Upper lobe of left lung (tissue), 6 donors: ENCODE data around the gene SMPX. TPM values are rescaled to one million over a fixed set of nuclear protein-coding genes. Genes with fewer than 3 reads are reported as not detected.

Source experiments
- ATAC-seq, 2 donors: fragments of 200-7000 bp; cut with Tn5 transposase; one replicate each; pipeline ENCODE4 v1.9.1; 2022; ENCODE audit warnings: mild to moderate bottlenecking in 2 of 2, moderate library complexity in 2 of 2; ENCODE audit not compliant: low FRiP score in 2 of 2
- DNase-seq, 2 donors: peaks; one replicate each; pipeline ENCODE4 v3.0.0-alpha.2; 2019 to 2020
- H3K27ac ChIP-seq, 4 donors: fragments of 200-600 bp; sonication (generic); one replicate each; pipeline ENCODE4 v1.5.1; 2016 to 2019
- H3K27me3 ChIP-seq, 4 donors: fragments of 200-600 bp; sonication (generic); one replicate each; pipeline ENCODE4 v1.5.1; 2017 to 2019
- H3K36me3 ChIP-seq, 4 donors: fragments of 200-600 bp; sonication (generic); one replicate each; pipeline ENCODE4 v1.5.1; 2016 to 2019
- H3K4me1 ChIP-seq, 4 donors: fragments of 200-600 bp; sonication (generic); one replicate each; pipeline ENCODE4 v1.5.1; 2018 to 2019
- H3K4me3 ChIP-seq, 4 donors: fragments of 200-600 bp; sonication (generic); one replicate each; pipeline ENCODE4 v1.5.1; 2017 to 2019; ENCODE audit warnings: mild to moderate bottlenecking in 2 of 4, moderate library complexity in 1 of 4
- H3K9me3 ChIP-seq, 4 donors: fragments of 200-600 bp; sonication (generic); one replicate each; pipeline ENCODE4 v1.5.1; 2018 to 2019
- CTCF ChIP-seq, 6 experiments: fragments of 450-650 bp in 4 of 6; fragments of 200-600 bp in 2 of 6; sonication (generic) in 2 of 6; IDR thresholded peaks; one replicate each; pipeline ENCODE4 v1.5.1; 2016 to 2019; ENCODE audit warnings: antibody characterized with exemption in 6 of 6
- EP300 ChIP-seq, 4 donors: sonication (generic); formaldehyde crosslinking; IDR thresholded peaks; one replicate each; pipeline ENCODE4 v1.5.1; 2017; ENCODE audit warnings: antibody characterized with exemption in 4 of 4, control low read depth in 2 of 4
- POLR2A ChIP-seq, 4 donors: fragments of 450-650 bp; IDR thresholded peaks; one replicate each; pipeline ENCODE4 v1.5.1; 2016 to 2017; ENCODE audit warnings: antibody characterized with exemption in 4 of 4, mild to moderate bottlenecking in 2 of 4
- POLR2AphosphoS5 ChIP-seq, 2 donors: sonication (generic); formaldehyde crosslinking; IDR thresholded peaks; one replicate each; pipeline ENCODE4 v1.5.1; 2017; ENCODE audit warnings: antibody characterized with exemption in 2 of 2
- WGBS, 2 donors: methylation state at CpG; one replicate each; pipeline ENCODE4 v1.1.5; 2017 to 2018; 5-methylcytosine and 5-hydroxymethylcytosine counted together
- total RNA-seq, 6 donors: library from RNA; depleted of rRNA in 4 of 6; stranded (reverse); fragments of >200 nt in 4 of 6; gene quantifications; one replicate each; pipeline versions ENCODE4 v1.1.0 to v1.2.1, GENCODE V29; 2016 to 2021
- donor health status: DM: no; HTN: no; CAD: no; lungs with moderate emphysema.
- donor health status: DM: no; HTN: yes; CAD: no; lungs with severe emphysema.

The SMPX gene
- total RNA-seq, 6 donors from 2014 or later: 2.4 TPM; not detected in 5

GRCh38 chrX:21764008-21764407 lies 6.1 kb upstream of the SMPX start:
- Histone ChIP-seq H3K36me3 (no peaks in the 10 kb centered on the region), H3K27ac (no peak overlapping the region), H3K9me3 (no peaks in the 10 kb centered on the region), H3K4me1 (no peaks in the 10 kb centered on the region), H3K4me3 (no peak overlapping the region), H3K27me3 (no peaks in the 10 kb centered on the region)
- ATAC-seq: no peak
- DNase-seq: no peak
- TF ChIP-seq POLR2AphosphoS5 (IDR thresholded peaks at IDR 0.05) (no peak), POLR2A (IDR thresholded peaks at IDR 0.05) (no peak), EP300 (IDR thresholded peaks at IDR 0.05) (no peak), CTCF (IDR thresholded peaks at IDR 0.05) (no peak)
- WGBS, 2 donors: 51 to 83% methylated on average over 3 of the region's 3 CpGs

DNA sequence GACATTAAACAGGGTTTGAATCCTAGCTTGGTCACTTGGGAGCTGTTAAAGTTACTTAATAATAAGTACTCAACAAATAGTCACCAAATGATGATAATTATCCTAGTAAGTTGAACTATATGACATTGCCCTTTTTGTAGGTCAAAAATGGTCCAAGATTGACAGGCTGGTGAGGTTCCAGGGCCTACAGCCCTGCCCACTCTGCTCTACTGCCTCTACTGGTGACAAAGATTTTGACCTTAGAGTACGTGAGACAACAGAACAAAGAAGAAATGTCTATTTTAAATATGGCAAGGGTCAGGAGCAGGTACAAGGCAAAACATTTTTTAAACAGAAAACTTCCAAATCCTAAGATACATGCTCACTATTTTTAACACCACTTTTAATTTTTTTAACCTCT lies 572 bp upstream of the SMPX start:
- DNase-seq (no peak), ATAC-seq (no peak)
- Histone ChIP-seq H3K4me1 (no peaks in the 10 kb centered on the region), H3K9me3 (no peaks in the 10 kb centered on the region), H3K27me3 (no peaks in the 10 kb centered on the region), H3K4me3 (no peak overlapping the region), H3K27ac (no peak overlapping the region), H3K36me3 (no peaks in the 10 kb centered on the region)
- WGBS, 2 donors: 72 to 77% methylated on average over 1 of the region's 1 CpG
- TF ChIP-seq POLR2A (IDR thresholded peaks at IDR 0.05): no peak
- TF ChIP-seq CTCF (IDR thresholded peaks at IDR 0.05): no peak

DNA sequence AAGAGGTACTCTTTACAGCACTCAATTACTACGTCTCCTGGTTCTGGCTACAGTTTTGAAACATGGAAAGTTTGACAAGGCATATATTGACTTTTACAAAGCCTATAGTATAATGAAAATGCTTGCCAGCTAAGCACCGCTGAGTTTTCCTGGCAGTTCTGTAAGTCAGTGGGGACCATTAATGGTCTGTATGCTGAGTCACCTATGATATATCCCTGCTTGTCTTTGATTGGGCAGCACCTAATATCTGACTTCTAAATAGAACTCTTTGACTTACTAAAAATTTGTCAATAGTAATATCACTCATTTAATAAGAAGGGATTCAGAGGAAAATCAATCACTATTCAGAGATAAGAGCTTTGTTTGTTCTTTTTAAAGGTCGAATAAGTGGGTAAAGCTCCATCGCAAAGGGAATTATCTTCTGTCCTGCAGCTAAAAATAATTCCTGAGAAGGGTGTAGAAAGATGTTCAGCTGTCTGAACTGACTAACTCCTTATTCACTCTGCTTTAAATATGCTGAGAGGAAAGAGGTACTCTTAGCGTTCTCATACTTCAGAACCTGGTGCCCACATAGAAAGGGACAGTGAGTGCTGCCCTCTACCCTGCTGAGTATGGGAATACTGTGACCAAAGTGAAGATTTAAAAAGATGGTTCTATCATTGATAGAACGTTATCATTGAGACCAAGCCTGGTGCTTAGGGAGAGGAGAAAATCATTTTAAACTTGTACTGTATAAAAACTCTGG lies 959 bp downstream of the SMPX start:
- no peak overlapping the region for H3K27ac ChIP-seq
- no peak for ATAC-seq
- no peak overlapping the region for H3K4me3 ChIP-seq
- WGBS, 2 donors: 61 to 63% methylated on average over 6 of the region's 6 CpGs
- no peaks in the 10 kb centered on the region for H3K9me3 ChIP-seq
- DNase-seq: no peak
- no peaks in the 10 kb centered on the region for H3K36me3 ChIP-seq
- H3K4me1 ChIP-seq: no peaks in the 10 kb centered on the region
- no peaks in the 10 kb centered on the region for H3K27me3 ChIP-seq
- TF ChIP-seq POLR2AphosphoS5 (IDR thresholded peaks at IDR 0.05): no peak
- no peak for TF ChIP-seq CTCF (IDR thresholded peaks at IDR 0.05)
- no peak for TF ChIP-seq POLR2A (IDR thresholded peaks at IDR 0.05)
- no peak for TF ChIP-seq EP300 (IDR thresholded peaks at IDR 0.05)

DNA sequence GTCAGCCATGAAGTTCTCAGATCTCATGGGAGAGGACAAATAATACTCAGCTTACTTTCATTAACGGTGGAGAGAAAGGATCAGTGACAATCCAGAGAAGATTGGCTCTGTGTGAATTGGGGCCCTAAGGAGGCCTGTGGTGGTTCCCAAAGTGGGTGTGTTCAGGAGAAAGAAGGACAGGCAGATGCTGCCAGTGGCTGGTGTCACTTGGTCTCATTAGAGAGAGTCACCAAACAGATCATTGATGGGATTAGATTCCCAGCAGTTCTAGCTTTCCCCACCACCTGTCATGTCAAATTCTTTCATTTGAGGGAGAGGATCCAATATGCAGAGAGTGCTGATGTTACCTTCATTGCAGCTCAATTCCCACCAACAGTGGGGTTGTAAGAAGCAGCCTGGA lies 8.0 kb downstream of the SMPX start:
- no peak for TF ChIP-seq CTCF (IDR thresholded peaks at IDR 0.05)
- TF ChIP-seq EP300 (IDR thresholded peaks at IDR 0.05): no peak
- TF ChIP-seq POLR2AphosphoS5 (IDR thresholded peaks at IDR 0.05): no peak
- TF ChIP-seq POLR2A (IDR thresholded peaks at IDR 0.05): no peak
- H3K36me3 ChIP-seq: no peaks in the 10 kb centered on the region
- no peak overlapping the region for H3K27ac ChIP-seq
- H3K4me1 ChIP-seq: no peaks in the 10 kb centered on the region
- H3K9me3 ChIP-seq: no peaks in the 10 kb centered on the region
- no peaks in the 10 kb centered on the region for H3K27me3 ChIP-seq
- ATAC-seq: no peak
- no peak for DNase-seq
- no peak overlapping the region for H3K4me3 ChIP-seq
- WGBS, 2 donors: 82 to 100% methylated on average over 1 of the region's 1 CpG

GRCh38 chrX:21748235-21748634 lies 9.7 kb downstream of the SMPX start:
- WGBS, 2 donors: 42 to 54% methylated on average over 5 of the region's 5 CpGs
- no peaks in the 10 kb centered on the region for H3K36me3 ChIP-seq

More at GRCh38 chrX:21748235-21748634, 9.7 kb downstream of the SMPX start:
- no peak for DNase-seq
- Histone ChIP-seq H3K4me3 (no peak overlapping the region), H3K4me1 (no peaks in the 10 kb centered on the region), H3K27me3 (no peaks in the 10 kb centered on the region), H3K9me3 (no peaks in the 10 kb centered on the region), H3K27ac (no peak overlapping the region)
- ATAC-seq: no peak
- TF ChIP-seq POLR2A (IDR thresholded peaks at IDR 0.05) (no peak), POLR2AphosphoS5 (IDR thresholded peaks at IDR 0.05) (no peak), EP300 (IDR thresholded peaks at IDR 0.05) (no peak), CTCF (IDR thresholded peaks at IDR 0.05) (no peak)
